ENCODE results near the gene ADGRG2.

Gene ADGRG2

DNA sequence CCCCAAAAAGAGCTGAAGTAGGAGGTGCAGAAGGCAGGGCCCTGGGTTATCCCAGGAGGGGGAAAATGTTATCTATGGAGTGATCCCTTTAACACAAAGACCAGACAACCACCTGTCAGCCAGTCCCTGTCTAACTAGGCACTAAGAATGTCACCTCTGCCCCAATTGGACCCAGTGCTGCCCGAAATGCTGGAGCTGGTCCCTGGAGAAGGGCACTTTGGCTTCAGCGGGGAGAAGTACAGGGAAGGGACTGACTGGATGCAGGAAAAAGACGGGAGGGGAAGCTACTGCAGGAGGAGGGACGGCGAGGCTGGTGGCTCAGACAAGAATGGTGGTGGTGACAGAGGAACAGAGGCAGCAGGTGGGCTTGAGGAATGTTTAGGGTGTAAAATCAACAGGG is 155.6 kb downstream of the ADGRG2 start:
- no peak for DNase-seq (ENCODE audit: low read depth)
- H3K4me3 ChIP-seq (ENCODE audit: low read depth, low read length): no peak overlapping the region

GRCh38 chrX:18964901-18965300 is 157.4 kb downstream of the ADGRG2 start:
- no peak for DNase-seq (ENCODE audit: low read depth)
- no peak overlapping the region for H3K4me3 ChIP-seq (ENCODE audit: low read depth, low read length)

DNA sequence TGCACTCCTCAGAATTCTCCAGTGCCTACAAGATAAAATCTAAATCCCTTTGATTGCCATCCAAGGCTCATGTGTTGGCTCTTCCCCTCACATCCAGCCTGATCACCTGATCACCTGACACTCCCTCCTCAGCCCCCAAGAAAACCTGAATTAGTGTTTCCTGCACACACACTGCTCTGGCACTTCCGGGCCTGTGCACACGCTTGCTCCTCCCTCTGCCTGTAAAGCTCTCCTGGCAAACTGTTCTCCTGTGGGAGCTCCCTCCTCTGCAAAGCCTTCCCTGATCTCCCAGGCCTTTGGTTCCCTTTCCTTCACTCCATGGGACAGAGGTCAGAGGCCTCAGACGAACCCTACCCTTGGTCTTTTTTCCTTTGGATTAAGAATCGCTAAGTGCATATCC is 158.2 kb downstream of the ADGRG2 start:
- no peak for DNase-seq (ENCODE audit: low read depth)
- H3K4me3 ChIP-seq (ENCODE audit: low read depth, low read length): no peak overlapping the region

DNA sequence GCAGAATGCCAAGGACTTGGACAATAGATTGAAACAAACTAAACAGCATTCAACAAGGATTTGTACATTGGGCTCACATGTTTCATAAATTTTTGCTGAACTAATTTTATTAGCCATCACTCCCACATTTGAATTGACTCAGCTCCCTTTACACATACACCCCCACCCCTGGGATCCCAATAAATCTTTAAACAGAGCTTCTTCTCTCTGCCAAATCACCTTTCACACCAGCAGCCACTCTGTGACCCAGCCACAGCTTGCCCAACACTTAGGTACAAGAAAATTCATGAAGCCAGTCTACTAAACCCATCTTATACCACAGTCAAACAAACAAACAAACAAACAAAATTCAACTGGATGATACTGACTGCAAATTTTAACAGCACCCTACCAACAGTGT is 159.9 kb downstream of the ADGRG2 start:
- H3K4me3 ChIP-seq (ENCODE audit: low read depth, low read length): no peak overlapping the region
- DNase-seq (ENCODE audit: low read depth): no peak

- DNase-seq (ENCODE audit: low read depth): no peak
- no peak overlapping the region for H3K4me3 ChIP-seq (ENCODE audit: low read depth, low read length)
Measured at GRCh38 chrX:18961686-18962085, 160.6 kb downstream of the ADGRG2 start.

- DNase-seq (ENCODE audit: low read depth): no peak
- H3K4me3 ChIP-seq (ENCODE audit: low read depth, low read length): no peak overlapping the region
Measured at GRCh38 chrX:18956303-18957032, 165.8 kb downstream of the ADGRG2 start.

GRCh38 chrX:18955676-18956075 is 166.6 kb downstream of the ADGRG2 start:
- H3K4me3 ChIP-seq (ENCODE audit: low read depth, low read length): no peak overlapping the region
- no peak for DNase-seq (ENCODE audit: low read depth)

- H3K4me3 ChIP-seq (ENCODE audit: low read depth, low read length): no peak overlapping the region
- DNase-seq (ENCODE audit: low read depth): no peak
Measured at GRCh38 chrX:18951032-18951431, 171.2 kb downstream of the ADGRG2 start.

GRCh38 chrX:18949944-18950301 is 172.3 kb downstream of the ADGRG2 start:
- no peak for DNase-seq (ENCODE audit: low read depth)
- no peak overlapping the region for H3K4me3 ChIP-seq (ENCODE audit: low read depth, low read length)

- no peak overlapping the region for H3K4me3 ChIP-seq (ENCODE audit: low read depth, low read length)
- no peak for DNase-seq (ENCODE audit: low read depth)
Measured at GRCh38 chrX:18949291-18949943, 172.9 kb downstream of the ADGRG2 start.

DNA sequence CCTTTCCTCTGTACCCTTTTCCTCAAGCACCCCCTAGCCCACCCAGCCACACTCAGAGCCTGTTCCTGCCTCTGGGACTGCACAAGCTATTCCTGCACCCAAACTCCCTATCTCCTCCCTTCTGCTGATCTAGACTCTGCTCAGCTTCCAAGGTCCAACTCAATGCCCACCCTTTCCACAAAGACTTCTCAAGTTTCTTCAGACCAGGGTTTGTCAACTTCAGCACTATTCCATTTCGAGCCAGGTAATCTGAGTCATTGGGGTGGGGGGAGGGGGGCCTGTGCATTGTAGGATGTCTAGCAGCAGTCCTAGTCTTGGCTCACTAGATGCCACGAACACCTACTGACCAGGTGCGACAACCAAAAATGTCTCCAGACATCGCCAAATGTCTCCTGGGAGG is 175.7 kb downstream of the ADGRG2 start:
- no peak for DNase-seq (ENCODE audit: low read depth)
- no peak overlapping the region for H3K4me3 ChIP-seq (ENCODE audit: low read depth, low read length)

GRCh38 chrX:18946157-18946556 is 176.1 kb downstream of the ADGRG2 start:
- no peak overlapping the region for H3K4me3 ChIP-seq (ENCODE audit: low read depth, low read length)
- no peak for DNase-seq (ENCODE audit: low read depth)

- no peak overlapping the region for H3K4me3 ChIP-seq (ENCODE audit: low read depth, low read length)
- no peak for DNase-seq (ENCODE audit: low read depth)
Measured at GRCh38 chrX:18945483-18945882, 176.8 kb downstream of the ADGRG2 start.

DNA sequence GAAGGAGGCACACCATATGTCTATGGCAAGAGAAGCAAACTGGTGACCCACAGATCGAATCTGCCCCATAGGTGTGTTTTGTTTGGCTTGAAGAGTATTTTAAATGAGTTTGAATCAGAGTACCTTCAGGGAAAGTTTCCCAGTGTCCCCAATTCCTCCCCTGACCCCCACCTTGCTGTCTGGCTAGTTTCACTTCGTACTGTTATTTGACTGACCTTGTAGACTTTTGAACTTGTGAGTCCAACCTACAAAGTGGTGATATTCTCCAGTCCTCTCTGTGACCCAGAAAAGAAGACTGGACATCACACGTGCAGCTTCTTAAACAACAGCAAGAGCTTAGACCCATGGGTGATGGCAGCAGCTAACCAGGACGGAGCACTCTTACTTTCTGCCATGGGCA is 177.8 kb downstream of the ADGRG2 start:
- H3K4me3 ChIP-seq (ENCODE audit: low read depth, low read length): no peak overlapping the region
- DNase-seq (ENCODE audit: low read depth): no peak

GRCh38 chrX:18941896-18942295 is 180.4 kb downstream of the ADGRG2 start:
- no peak overlapping the region for H3K4me3 ChIP-seq (ENCODE audit: low read depth, low read length)
- DNase-seq (ENCODE audit: low read depth): no peak

Measured in skeletal muscle cell (primary cell).